ENCODE data around the gene MYH9. TPM values are rescaled to one million over a fixed set of nuclear protein-coding genes. Genes with fewer than 3 reads are reported as not detected.

The MYH9 gene
- total RNA-seq, 2 experiments from 2014 or later: 112 to 223 TPM

GRCh38 chr22:36378080-36378868, 9.5 kb downstream of the MYH9 start:
- peaks cover 73% of the 10 kb centered on the region for H3K4me1 ChIP-seq (ENCODE audit: insufficient read depth, low read length, poor library complexity, severe bottlenecking)
- no peaks in the 10 kb centered on the region for H3K9me2 ChIP-seq (ENCODE audit: insufficient read depth, low read length)
- no peak for DNase-seq (ENCODE audit: low spot score)
- ChIA-PET CTCF (ENCODE audit: unreplicated experiment) (no interaction called here), POLR2A (interaction anchor here (0.6 to 3.2 kb wide), 7 partner anchors 9 to 52 kb away, joined by 3 to 10 read pairs (median 4); partner anchors contain the start of gene MYH9)
- peaks cover 8% of the 10 kb centered on the region; the same call in 1 of the 2 replicates for H3K9me3 ChIP-seq (ENCODE audit: low read length)
- intact Hi-C loops (cut with micrococcal nuclease; ENCODE audit: unreplicated experiment): no loop called here
- H3K36me3 ChIP-seq (ENCODE audit: insufficient read depth, low read length): peaks cover 73% of the 10 kb centered on the region
- H4K20me1 ChIP-seq (ENCODE audit: insufficient read depth, low read length): peaks cover 16% of the 10 kb centered on the region
- H2AFZ ChIP-seq (ENCODE audit: low read length): no peak overlapping the region
- H3K27ac ChIP-seq (ENCODE audit: low read depth, low read length, poor library complexity, severe bottlenecking): peak overlapping the region; percentile 86
- peaks cover 100% of the 10 kb centered on the region for H3K79me2 ChIP-seq (ENCODE audit: insufficient read depth, low read depth, low read length)
- no TSS peak for BruUV-seq (replicated peaks)
- H3K4me2 ChIP-seq (ENCODE audit: low read length): peak overlapping the region; percentile 85
- peak overlapping the region; percentile 50 for H3K4me3 ChIP-seq (ENCODE audit: low read depth, low read length, poor library complexity, severe bottlenecking)
- TF ChIP-seq, protein P1, sequence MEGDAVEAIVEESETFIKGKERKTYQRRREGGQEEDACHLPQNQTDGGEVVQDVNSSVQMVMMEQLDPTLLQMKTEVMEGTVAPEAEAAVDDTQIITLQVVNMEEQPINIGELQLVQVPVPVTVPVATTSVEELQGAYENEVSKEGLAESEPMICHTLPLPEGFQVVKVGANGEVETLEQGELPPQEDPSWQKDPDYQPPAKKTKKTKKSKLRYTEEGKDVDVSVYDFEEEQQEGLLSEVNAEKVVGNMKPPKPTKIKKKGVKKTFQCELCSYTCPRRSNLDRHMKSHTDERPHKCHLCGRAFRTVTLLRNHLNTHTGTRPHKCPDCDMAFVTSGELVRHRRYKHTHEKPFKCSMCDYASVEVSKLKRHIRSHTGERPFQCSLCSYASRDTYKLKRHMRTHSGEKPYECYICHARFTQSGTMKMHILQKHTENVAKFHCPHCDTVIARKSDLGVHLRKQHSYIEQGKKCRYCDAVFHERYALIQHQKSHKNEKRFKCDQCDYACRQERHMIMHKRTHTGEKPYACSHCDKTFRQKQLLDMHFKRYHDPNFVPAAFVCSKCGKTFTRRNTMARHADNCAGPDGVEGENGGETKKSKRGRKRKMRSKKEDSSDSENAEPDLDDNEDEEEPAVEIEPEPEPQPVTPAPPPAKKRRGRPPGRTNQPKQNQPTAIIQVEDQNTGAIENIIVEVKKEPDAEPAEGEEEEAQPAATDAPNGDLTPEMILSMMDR (conservative IDR thresholded peaks at IDR 0.05; ENCODE audit: low read length): no peak
- no peak for TF ChIP-seq EZH2phosphoT487 (IDR thresholded peaks at IDR 0.05; ENCODE audit: borderline replicate concordance, low read depth, low read length)

GRCh38 chr22:36377022-36377631, 10.6 kb downstream of the MYH9 start:
- H3K36me3 ChIP-seq (ENCODE audit: insufficient read depth, low read length): peaks cover 78% of the 10 kb centered on the region
- H3K27ac ChIP-seq (ENCODE audit: low read depth, low read length, poor library complexity, severe bottlenecking): peak overlapping the region; percentile 86
- H3K9me3 ChIP-seq (ENCODE audit: low read length): peaks cover 8% of the 10 kb centered on the region; the same call in 1 of the 2 replicates

More at GRCh38 chr22:36377022-36377631, 10.6 kb downstream of the MYH9 start:
- Histone ChIP-seq H2AFZ (ENCODE audit: low read length) (no peak overlapping the region), H3K9me2 (ENCODE audit: insufficient read depth, low read length) (no peaks in the 10 kb centered on the region), H3K4me3 (ENCODE audit: low read depth, low read length, poor library complexity, severe bottlenecking) (peak overlapping the region; percentile 50), H4K20me1 (ENCODE audit: insufficient read depth, low read length) (peaks cover 13% of the 10 kb centered on the region), H3K4me2 (ENCODE audit: low read length) (peak overlapping the region; percentile 85), H3K4me1 (ENCODE audit: insufficient read depth, low read length, poor library complexity, severe bottlenecking) (peaks cover 75% of the 10 kb centered on the region), H3K79me2 (ENCODE audit: insufficient read depth, low read depth, low read length) (peaks cover 100% of the 10 kb centered on the region)
- peak; percentile 86 for DNase-seq (ENCODE audit: low spot score)
- TF ChIP-seq, protein P1 (conservative IDR thresholded peaks at IDR 0.05; ENCODE audit: low read length): no peak
- TF ChIP-seq EZH2phosphoT487 (IDR thresholded peaks at IDR 0.05; ENCODE audit: borderline replicate concordance, low read depth, low read length): no peak
- BruUV-seq (replicated peaks): no TSS peak
- ChIA-PET POLR2A (interaction anchor here (0.6 to 3.2 kb wide), 6 partner anchors 10 to 81 kb away, joined by 3 to 10 read pairs (median 4); no protein-coding TSS in a partner anchor), CTCF (ENCODE audit: unreplicated experiment) (interaction anchor here (0.9 kb wide), 1 partner anchor 46 kb away, joined by 3 read pairs; no protein-coding TSS in a partner anchor)
- intact Hi-C loops (cut with micrococcal nuclease; ENCODE audit: unreplicated experiment): no loop called here
